ENCODE data around the gene LHX1. TPM values are rescaled to one million over a fixed set of nuclear protein-coding genes. Genes with fewer than 3 reads are reported as not detected.

The LHX1 gene
- total and polyA plus RNA-seq, 4 donors: not detected

DNA sequence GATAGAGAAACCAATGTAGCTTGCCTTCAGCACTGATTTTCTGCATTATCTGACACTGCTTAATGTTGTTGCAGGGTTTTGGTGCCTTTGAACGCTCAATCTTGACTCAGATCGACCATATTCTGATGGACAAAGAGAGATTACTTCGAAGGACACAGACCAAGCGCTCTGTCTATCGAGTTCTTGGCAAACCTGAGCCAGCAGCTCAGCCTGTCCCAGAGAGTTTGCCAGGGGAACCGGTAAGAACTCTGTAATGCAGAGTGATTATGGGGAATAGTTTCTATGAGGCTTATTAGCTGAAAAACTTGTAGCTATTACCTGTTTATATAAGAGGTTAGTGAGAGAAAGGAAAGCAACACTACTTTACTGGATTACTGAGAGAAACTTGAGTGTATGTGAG is 51.9 kb downstream of the LHX1 start (continued):
- TF ChIP-seq HNF4G (IDR thresholded peaks at IDR 0.05) (no peak), FOXA1 (IDR thresholded peaks at IDR 0.05) (no peak), EGR1 (IDR thresholded peaks at IDR 0.05; ENCODE audit: low read depth in 2 of 2) (no peak)
- TF ChIP-seq, protein P1, sequence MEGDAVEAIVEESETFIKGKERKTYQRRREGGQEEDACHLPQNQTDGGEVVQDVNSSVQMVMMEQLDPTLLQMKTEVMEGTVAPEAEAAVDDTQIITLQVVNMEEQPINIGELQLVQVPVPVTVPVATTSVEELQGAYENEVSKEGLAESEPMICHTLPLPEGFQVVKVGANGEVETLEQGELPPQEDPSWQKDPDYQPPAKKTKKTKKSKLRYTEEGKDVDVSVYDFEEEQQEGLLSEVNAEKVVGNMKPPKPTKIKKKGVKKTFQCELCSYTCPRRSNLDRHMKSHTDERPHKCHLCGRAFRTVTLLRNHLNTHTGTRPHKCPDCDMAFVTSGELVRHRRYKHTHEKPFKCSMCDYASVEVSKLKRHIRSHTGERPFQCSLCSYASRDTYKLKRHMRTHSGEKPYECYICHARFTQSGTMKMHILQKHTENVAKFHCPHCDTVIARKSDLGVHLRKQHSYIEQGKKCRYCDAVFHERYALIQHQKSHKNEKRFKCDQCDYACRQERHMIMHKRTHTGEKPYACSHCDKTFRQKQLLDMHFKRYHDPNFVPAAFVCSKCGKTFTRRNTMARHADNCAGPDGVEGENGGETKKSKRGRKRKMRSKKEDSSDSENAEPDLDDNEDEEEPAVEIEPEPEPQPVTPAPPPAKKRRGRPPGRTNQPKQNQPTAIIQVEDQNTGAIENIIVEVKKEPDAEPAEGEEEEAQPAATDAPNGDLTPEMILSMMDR (IDR thresholded peaks at IDR 0.05; ENCODE audit: low read depth, low read length, missing input control): no peak

DNA sequence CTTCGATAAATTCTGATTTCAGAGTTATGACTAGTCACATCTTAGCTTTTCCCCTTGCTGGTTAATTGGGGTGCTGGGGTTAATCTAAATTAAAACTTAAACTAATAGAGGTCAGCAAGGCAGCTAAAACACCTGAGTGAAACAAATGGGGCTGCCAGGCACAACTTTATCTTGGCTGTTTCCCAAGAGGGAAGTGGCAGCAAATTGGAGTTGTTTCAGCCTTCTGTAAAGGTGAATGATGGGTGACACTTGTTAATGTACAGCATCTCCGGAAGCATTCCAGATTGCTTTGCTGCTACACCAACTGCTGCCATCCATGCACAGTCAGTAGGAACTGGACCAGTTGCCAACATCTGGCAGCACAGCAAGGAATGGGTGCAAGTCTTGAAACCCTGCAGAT is 55.4 kb downstream of the LHX1 start:
- WGBS: 82% methylated on average over 2 of the region's 2 CpGs

More for the DNA sequence above, 55.4 kb downstream of the LHX1 start:
- Histone ChIP-seq H3K27ac (ENCODE audit: low read depth in 1 of 2, low read length in 2 of 2) (no peak overlapping the region), H3K9ac (ENCODE audit: low read depth in 1 of 2, low read length in 2 of 2) (no peak overlapping the region), H3K9me3 (ENCODE audit: control insufficient read depth in 4 of 4, low read length in 3 of 4) (no peaks in the 10 kb centered on the region), H3K4me1 (ENCODE audit: control insufficient read depth in 4 of 4, insufficient read depth in 4 of 4, low read length in 3 of 4) (no peaks in the 10 kb centered on the region), H3K4me3 (ENCODE audit: low read depth in 1 of 3, low read length in 3 of 3) (no peak overlapping the region), H3K36me3 (ENCODE audit: control insufficient read depth in 4 of 4, insufficient read depth in 3 of 4, low read depth in 1 of 4, low read length in 3 of 4) (peaks cover 11 to 40% (median 33%) of the 10 kb centered on the region in 4 donors), H3K27me3 (ENCODE audit: control insufficient read depth in 4 of 4, insufficient read depth in 4 of 4, low read length in 3 of 4) (no peaks in the 10 kb centered on the region)
- TF ChIP-seq, protein P2, sequence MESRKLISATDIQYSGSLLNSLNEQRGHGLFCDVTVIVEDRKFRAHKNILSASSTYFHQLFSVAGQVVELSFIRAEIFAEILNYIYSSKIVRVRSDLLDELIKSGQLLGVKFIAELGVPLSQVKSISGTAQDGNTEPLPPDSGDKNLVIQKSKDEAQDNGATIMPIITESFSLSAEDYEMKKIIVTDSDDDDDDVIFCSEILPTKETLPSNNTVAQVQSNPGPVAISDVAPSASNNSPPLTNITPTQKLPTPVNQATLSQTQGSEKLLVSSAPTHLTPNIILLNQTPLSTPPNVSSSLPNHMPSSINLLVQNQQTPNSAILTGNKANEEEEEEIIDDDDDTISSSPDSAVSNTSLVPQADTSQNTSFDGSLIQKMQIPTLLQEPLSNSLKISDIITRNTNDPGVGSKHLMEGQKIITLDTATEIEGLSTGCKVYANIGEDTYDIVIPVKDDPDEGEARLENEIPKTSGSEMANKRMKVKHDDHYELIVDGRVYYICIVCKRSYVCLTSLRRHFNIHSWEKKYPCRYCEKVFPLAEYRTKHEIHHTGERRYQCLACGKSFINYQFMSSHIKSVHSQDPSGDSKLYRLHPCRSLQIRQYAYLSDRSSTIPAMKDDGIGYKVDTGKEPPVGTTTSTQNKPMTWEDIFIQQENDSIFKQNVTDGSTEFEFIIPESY (IDR thresholded peaks at IDR 0.05): no peak
- TF ChIP-seq NR2F2 (IDR thresholded peaks at IDR 0.05) (no peak), RAD21 (IDR thresholded peaks at IDR 0.05) (no peak), YY1 (IDR thresholded peaks at IDR 0.05) (no peak), TAF1 (conservative IDR thresholded peaks at IDR 0.05) (no peak), GABPA (IDR thresholded peaks at IDR 0.05 in 1 of 2, conservative IDR thresholded peaks at IDR 0.05 in 1 of 2) (no peak), EGR1 (IDR thresholded peaks at IDR 0.05; ENCODE audit: low read depth in 2 of 2) (no peak), FOXA1 (IDR thresholded peaks at IDR 0.05) (no peak), SP1 (IDR thresholded peaks at IDR 0.05) (no peak), FOXA2 (IDR thresholded peaks at IDR 0.05) (no peak), HNF4G (IDR thresholded peaks at IDR 0.05) (no peak), HNF4A (conservative IDR thresholded peaks at IDR 0.05) (no peak), RXRA (IDR thresholded peaks at IDR 0.05) (no peak), JUND (IDR thresholded peaks at IDR 0.05) (no peak)
- TF ChIP-seq, protein P3, sequence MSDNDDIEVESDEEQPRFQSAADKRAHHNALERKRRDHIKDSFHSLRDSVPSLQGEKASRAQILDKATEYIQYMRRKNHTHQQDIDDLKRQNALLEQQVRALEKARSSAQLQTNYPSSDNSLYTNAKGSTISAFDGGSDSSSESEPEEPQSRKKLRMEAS (IDR thresholded peaks at IDR 0.05): no peak
- TF ChIP-seq, protein P4, sequence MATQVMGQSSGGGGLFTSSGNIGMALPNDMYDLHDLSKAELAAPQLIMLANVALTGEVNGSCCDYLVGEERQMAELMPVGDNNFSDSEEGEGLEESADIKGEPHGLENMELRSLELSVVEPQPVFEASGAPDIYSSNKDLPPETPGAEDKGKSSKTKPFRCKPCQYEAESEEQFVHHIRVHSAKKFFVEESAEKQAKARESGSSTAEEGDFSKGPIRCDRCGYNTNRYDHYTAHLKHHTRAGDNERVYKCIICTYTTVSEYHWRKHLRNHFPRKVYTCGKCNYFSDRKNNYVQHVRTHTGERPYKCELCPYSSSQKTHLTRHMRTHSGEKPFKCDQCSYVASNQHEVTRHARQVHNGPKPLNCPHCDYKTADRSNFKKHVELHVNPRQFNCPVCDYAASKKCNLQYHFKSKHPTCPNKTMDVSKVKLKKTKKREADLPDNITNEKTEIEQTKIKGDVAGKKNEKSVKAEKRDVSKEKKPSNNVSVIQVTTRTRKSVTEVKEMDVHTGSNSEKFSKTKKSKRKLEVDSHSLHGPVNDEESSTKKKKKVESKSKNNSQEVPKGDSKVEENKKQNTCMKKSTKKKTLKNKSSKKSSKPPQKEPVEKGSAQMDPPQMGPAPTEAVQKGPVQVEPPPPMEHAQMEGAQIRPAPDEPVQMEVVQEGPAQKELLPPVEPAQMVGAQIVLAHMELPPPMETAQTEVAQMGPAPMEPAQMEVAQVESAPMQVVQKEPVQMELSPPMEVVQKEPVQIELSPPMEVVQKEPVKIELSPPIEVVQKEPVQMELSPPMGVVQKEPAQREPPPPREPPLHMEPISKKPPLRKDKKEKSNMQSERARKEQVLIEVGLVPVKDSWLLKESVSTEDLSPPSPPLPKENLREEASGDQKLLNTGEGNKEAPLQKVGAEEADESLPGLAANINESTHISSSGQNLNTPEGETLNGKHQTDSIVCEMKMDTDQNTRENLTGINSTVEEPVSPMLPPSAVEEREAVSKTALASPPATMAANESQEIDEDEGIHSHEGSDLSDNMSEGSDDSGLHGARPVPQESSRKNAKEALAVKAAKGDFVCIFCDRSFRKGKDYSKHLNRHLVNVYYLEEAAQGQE (IDR thresholded peaks at IDR 0.05): no peak
- TF ChIP-seq, protein P1 (IDR thresholded peaks at IDR 0.05; ENCODE audit: low read depth, low read length, missing input control): no peak
- TF ChIP-seq, protein P5, sequence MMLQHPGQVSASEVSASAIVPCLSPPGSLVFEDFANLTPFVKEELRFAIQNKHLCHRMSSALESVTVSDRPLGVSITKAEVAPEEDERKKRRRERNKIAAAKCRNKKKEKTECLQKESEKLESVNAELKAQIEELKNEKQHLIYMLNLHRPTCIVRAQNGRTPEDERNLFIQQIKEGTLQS (IDR thresholded peaks at IDR 0.05): no peak
- no peak for DNase-seq (ENCODE audit: low spot score)
